Dermis microvascular lymphatic vessel endothelial cell (primary cell): ENCODE results near the gene COL2A1. TPM values are rescaled to one million over a fixed set of nuclear protein-coding genes. Genes with fewer than 3 reads are reported as not detected.

Source experiments
- DNase-seq, 2 donors: peaks; one replicate each; pipeline versions ENCODE4 v3.0.0 to v3.0.0-alpha.2; 2010; ENCODE audit warnings: low read depth in 2 of 2
- total RNA-seq: library from RNA; depleted of rRNA; stranded (reverse); fragments of >200 nt; gene quantifications from 2 replicates; pipeline ENCODE4 v1.2.1, GENCODE V29; 2014

The COL2A1 gene
- total RNA-seq, 1 donor from 2014 or later: not detected

DNA sequence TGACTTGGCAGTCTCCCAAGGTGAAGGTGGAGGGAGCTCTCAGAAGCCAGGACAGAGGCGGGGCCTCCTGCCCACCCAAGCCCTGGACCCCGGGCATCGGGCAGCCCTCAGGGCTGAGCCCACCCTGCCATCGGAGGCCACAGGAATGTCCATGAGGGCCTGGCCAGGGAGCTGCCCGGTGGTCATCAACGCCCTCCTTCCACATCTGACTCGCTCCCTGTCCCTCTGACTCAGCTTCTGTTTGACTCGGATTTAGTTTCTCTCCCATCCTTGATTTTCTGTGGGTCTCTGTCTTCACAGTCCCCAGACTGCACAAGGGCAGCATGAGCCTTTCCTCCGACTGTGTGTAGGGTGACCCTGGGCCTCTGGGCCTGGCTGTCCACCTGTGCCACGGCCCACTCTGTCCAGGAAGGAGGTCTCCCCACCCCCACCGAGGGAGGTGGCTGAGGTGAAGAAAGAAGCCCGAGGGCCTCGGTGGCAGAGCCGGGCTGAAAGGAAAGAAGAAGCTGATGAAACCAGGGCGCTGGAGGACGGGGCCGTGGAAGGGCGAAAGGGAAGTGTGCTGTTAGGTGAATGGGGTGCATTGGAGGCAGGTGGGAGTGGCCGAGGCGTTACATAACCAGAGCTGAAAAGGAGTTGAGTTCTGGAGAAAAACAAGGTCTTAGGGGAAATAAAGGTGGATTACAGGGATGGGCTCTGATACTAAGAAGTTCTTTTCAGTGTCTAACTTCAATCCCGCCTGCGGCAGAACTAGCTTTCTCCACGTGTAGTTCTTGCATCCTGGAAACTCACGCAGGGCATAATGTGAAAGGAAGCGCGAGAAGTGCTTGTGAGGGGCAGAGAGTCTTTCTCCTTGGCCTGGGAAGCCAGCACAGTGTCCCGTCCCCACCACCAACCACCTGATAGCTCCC lies 57.6 kb downstream of the COL2A1 start:
- DNase-seq: no peak

GRCh38 chr12:47945341-47945728 lies 58.9 kb downstream of the COL2A1 start:
- no peak for DNase-seq

DNA sequence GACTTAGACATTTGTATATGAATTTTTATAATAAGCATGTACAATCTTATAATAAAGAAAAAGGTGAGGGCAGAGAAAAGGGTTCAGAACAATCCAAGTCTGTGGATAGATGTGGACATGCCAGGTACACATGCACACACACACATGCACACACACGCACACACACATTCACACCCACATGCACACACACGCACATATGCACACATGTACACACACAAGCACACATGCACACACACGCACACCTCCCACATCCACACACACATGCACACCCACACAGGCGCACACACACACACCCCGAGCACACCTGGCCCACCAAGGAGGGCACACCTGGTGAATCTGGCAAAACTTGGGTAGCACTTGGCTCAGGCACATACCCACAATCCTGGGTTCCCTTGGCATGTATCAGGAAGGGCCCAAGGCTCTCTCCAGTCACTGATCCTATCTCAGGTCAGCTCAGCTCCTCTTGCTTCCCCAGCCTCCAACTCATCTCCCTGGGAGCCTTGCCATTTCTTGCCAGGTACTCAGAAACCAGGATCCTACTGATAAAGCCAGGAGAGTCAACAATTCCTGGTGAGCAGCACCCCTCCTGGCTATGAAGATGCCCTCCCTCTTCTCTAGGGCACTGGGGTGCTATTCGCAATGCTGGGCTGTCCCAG lies 59.5 kb downstream of the COL2A1 start:
- no peak for DNase-seq

DNA sequence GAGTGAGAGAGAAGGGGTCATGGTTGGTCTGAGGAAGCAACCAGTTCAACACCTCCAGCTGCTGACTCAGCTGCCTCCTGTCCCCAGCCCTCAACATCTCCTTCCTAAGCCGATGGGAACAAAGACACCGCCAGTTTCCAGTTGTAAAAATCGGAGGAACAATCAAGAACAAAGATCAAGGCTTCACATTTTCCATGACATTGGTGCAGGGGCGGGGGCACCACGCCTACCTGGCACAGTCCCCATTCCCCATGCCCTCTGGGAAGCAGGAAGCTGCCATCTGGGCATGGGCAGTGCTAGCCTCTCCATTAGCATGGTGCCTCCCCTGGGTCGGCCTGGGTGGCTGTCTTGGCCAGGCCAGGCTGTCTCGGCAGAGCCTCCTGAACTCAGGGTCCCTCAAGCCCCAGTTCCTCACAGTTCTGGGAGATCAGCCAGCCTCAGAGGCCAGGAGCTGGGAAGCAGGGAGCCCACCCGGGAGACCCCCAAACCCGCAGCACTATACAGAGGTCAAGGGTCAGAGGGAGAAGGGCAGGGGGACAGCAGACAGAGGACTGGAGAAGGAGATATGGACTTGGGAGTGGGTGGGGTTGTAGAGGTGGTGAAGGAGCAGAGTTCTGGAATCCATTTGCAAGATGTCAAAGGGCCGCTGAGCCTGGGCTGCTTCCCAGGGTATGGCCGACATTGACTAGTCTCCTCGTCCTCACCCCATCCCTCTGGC lies 60.5 kb downstream of the COL2A1 start:
- DNase-seq: no peak

DNA sequence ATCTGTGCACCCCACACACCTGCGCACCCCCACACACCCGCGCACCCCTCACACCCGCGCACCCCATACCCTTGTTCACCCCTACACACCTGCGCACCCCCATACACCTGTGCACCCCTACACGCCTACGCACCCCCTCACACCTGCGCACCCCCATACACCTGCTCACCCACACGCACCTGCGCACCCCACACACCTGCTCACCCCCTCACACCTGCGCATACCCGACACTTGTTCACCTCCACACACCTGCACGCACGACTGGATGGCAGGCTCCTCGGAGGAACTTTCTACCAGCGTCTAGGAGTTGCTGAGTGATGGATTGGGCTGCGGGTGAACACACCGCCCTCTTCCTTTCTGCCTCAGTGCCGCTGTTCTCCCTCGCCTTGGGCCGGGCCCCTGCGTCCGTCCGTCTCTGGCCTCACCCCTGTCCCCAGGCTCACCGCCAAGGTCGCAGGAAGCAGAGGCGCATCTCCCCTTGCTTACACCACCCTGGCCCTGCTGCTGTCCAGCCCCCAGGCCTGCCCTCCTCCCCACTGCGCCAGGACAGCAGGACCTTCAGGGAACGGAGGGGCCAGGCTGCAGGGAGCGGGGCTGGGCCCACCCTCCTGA lies 61.6 kb downstream of the COL2A1 start:
- DNase-seq: no peak

- peak in 1 of 2 donors; percentile 22 for DNase-seq
Observed at GRCh38 chr12:47941871-47942613, 62.2 kb downstream of the COL2A1 start.

DNA sequence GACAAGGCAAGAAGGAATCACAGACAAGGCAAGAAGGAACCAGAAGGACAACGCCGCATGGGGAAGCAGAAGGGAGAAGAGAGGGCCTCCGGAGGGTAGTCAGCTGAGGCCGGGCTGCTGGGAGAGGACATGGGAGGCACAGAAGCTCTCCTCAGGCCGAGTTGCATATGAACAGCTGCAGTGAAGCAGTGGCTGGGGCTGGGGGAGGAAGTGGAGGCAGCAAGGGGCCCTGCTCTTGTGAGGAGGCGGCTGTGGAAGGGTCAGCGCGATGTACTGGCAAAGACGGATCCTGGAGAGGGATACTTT lies 62.8 kb downstream of the COL2A1 start:
- DNase-seq: no peak

- no peak for DNase-seq
Observed at GRCh38 chr12:47940773-47941474, 63.4 kb downstream of the COL2A1 start.

DNA sequence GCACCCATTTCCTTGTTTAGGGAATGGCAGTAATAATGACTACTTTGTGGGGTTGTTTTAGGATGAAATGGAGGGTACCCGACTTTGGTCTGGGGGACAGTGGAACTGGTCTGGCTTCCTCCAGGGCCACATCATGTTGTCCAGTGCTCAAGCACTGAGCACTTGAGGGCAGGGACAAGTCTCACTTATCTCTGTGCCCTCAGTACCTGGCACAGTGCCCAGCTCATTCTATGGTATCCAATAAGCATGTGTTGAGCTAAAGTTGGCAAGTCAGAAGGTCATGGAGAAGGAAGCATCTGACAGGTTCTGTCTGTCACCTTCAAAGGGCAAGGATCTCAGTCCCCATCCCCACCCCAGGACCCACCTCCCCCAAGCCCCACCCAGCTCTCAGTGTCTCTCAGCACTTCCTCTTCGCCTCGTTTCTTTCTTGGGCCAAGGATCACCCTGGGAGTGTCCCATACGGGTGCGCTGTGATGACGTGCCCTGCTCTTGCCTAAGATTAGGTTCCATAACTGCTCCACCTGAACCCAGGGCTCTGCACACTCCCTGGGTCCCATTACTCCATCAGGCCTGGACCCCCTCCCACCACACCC lies 65.2 kb downstream of the COL2A1 start:
- no peak for DNase-seq

DNA sequence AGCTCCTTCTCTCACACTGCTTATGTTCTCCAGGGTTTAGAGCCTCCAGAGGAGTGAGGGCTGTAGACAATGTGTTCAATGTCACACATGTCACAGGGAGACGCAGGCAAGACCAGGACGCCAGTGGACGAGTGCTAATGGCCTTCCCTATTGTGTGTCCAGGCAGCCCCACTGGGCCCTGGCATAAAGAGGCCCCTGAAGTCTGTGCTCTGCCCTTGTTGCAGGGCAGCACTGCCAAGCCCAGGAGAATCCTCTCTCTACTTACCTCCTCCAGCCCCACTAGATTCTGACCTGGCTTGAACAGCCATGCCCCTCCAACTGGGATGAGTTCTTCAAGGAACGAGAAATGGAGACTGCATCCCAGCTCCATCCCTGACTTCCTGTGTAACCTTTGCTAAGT lies 65.7 kb downstream of the COL2A1 start:
- DNase-seq: no peak

DNA sequence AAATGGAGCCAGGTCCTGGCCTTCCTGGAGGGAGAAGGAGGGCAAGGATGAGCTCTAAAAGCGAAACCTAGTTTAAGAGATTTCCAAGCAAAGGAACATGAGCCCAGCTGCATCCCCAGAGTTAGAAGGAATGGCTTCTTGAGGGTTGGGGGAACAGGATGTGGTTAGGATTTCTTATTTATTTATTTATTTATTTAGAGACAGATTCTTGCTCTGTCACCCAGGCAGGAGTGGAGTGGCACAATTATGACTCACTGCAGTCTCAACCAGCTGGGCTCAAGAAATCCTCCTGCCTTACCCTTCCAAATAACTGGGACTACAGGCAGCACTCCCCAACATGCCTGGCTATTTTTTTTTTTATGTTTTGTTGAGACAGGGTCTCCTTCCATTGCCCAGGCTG lies 66.2 kb downstream of the COL2A1 start:
- DNase-seq: no peak

DNA sequence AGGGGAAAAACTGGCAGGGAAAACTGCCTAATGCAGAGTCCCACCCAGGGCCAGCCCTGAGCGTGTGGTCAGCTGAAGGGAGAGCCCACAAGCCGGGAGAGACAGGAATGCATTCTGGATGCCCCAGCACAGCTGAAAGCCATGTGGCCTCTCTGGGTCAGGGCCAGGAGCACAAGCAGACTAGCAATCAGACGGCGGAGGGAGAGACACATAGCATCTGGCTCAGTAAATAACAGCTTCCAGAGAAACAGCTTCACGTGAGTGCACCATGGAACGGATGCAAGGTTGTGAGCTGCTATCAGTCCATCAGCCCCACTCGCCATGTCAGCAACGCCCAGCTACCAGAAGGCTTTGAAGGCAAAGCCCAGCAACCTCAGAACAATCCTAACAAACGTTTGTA lies 69.1 kb downstream of the COL2A1 start:
- no peak for DNase-seq

- DNase-seq: no peak
Observed at GRCh38 chr12:47931187-47931586, 73.1 kb downstream of the COL2A1 start.

DNA sequence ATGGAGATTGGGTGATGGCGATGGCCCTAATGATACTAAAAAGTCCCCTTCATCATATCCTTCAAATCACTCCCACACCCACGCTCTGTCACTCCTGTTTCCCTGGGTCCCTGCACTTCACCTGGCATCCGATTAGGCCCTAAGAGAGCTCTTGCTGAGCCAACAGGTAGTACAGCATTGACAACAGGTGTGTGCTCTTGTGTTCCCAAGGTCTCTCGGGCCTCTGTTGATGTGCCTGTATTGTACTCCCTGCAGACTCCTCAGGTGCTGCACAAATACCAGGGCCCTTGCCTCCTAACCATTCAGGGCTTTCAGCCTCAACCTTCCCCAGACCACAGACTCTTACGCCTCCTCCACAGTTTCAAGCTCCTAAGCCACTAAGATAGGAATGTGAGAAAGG lies 73.6 kb downstream of the COL2A1 start:
- DNase-seq: no peak

GRCh38 chr12:47927346-47927745 lies 76.9 kb downstream of the COL2A1 start:
- DNase-seq: no peak

Other genes with a start within 250 kb of the COL2A1 start
- 10.4 and 13.5 TPM in 2 replicates for gene RAPGEF3, start 245.6 kb downstream of the COL2A1 start, total RNA-seq
- 9.2 and 9.5 TPM in 2 replicates for gene SLC48A1, start 231.2 kb downstream of the COL2A1 start, total RNA-seq
- gene HDAC7, start 184.6 kb downstream of the COL2A1 start, total RNA-seq: 28.8 and 43.6 TPM in 2 replicates
- under 0.01 TPM in 2 replicates for gene VDR, start 99.5 kb downstream of the COL2A1 start, total RNA-seq
- gene TMEM106C, start 40.9 kb downstream of the COL2A1 start, total RNA-seq: 54.6 and 68.0 TPM in 2 replicates
- gene SENP1, start 101.6 kb upstream of the COL2A1 start, total RNA-seq: 9.6 and 11.1 TPM in 2 replicates
- 36.3 and 45.3 TPM in 2 replicates for gene PFKM, start 114.9 kb upstream of the COL2A1 start, total RNA-seq
- 14.0 and 15.6 TPM in 2 replicates for gene ASB8, start 153.0 kb upstream of the COL2A1 start, total RNA-seq
- under 0.01 TPM in 1 of 2 replicates, not detected in the other for gene CCDC184, start 179.2 kb upstream of the COL2A1 start, total RNA-seq
- not detected in 2 replicates for gene OR10AD1, start 198.8 kb upstream of the COL2A1 start, total RNA-seq